ENCODE measurements around the gene CHRNE. TPM values are rescaled to one million over a fixed set of nuclear protein-coding genes. Genes with fewer than 3 reads are reported as not detected.

CHRNE gene
- total RNA-seq, 1 experiment from 2014 or later, result 0.31 TPM

DNA sequence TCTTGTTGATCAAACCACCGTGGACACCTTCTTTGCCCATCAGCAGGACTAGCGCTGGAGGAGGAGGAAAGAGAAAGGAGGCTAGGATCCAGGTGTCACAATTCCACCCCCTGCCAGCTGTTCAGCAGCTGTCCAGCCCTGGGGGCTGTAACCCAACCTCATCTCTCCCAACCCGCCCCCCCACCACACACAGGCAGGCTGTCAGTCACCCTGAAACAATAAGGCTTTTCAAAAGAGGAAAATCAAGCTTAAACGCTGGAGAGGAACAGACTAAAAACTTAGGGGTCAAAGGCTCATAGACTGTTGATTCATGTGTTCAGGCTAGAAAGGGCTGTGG, 43.0 kb upstream of the CHRNE start:
- Histone ChIP-seq H3K9me3 (ENCODE audit: control insufficient read depth, low read depth, low read length) (no peaks in the 10 kb centered on the region), H4K20me1 (ENCODE audit: control insufficient read depth, insufficient read depth, insufficient read length) (no peaks in the 10 kb centered on the region), H4K91ac (ENCODE audit: insufficient read length, low read depth, low read length) (no peak overlapping the region), H2BK15ac (ENCODE audit: low read depth, low read length) (no peak overlapping the region), H3K79me2 (ENCODE audit: insufficient read depth, low read length) (peaks cover 15% of the 10 kb centered on the region; the same call in 1 of the 2 replicates), H3K56ac (ENCODE audit: insufficient read length, low read depth, low read length) (no peak overlapping the region), H3K27ac (ENCODE audit: insufficient read length, low read depth, low read length) (peak overlapping the region; percentile 17), H4K8ac (replicated peaks; ENCODE audit: insufficient read length, low read depth, low read length) (no peak overlapping the region), H3K4ac (ENCODE audit: low read depth, low read length) (no peak overlapping the region), H3K23me2 (ENCODE audit: insufficient read length, low read depth, low read length, poor library complexity, severe bottlenecking) (peaks cover 23% of the 10 kb centered on the region), H2AFZ (ENCODE audit: low read length) (no peak overlapping the region), H3K27me3 (ENCODE audit: insufficient read depth, low read length) (no peaks in the 10 kb centered on the region), H2AK5ac (ENCODE audit: insufficient read length, low read length) (no peak overlapping the region), H3K23ac (ENCODE audit: insufficient read length, low read depth, low read length) (no peak overlapping the region), H2BK12ac (ENCODE audit: insufficient read length, low read depth, low read length) (no peak overlapping the region), H2BK20ac (ENCODE audit: low read depth, low read length, poor library complexity, severe bottlenecking) (no peak overlapping the region), H3K9ac (ENCODE audit: extremely low read depth, insufficient read length, low read length) (peak overlapping the region; percentile 53), H3K14ac (ENCODE audit: insufficient read depth, low read length) (no peak overlapping the region), H3K4me2 (ENCODE audit: insufficient read depth, insufficient read length, low read length) (peak overlapping the region; percentile 72), H3T11ph (ENCODE audit: low read length) (no peak overlapping the region), H3K79me1 (ENCODE audit: insufficient read depth, low read depth, low read length, poor library complexity, severe bottlenecking) (peaks cover 4% of the 10 kb centered on the region), H3K4me1 (ENCODE audit: insufficient read depth, low read length) (no peaks in the 10 kb centered on the region), H4K5ac (ENCODE audit: insufficient read length, low read depth, low read length) (no peak overlapping the region), H2BK5ac (ENCODE audit: insufficient read length, low read length) (no peak overlapping the region), H3K18ac (ENCODE audit: insufficient read length, low read depth, low read length) (no peak overlapping the region), H2BK120ac (ENCODE audit: low read depth, low read length, poor library complexity, severe bottlenecking) (no peak overlapping the region)
- Mint-ChIP-seq H3K9me3 (peaks cover 0 to 2% of the 10 kb centered on the region in 2 experiments; a peak in 2 of 5 replicates), H3K27me3 (ENCODE audit: low read depth) (peaks cover 6% of the 10 kb centered on the region), H3K36me3 (ENCODE audit: insufficient read depth in 1 of 3, low read depth in 3 of 3) (peaks cover 32 to 66% (median 53%) of the 10 kb centered on the region in 3 experiments), H3K4me1 (peaks cover 35 to 38% of the 10 kb centered on the region in 2 experiments), H3K27ac (peak overlapping the region; percentile 91 to 93 (median 92); a peak in 4 of 7 replicates), H3K4me3 (peak overlapping the region; percentile 95 to 100)
- TF ChIP-seq, protein P1, sequence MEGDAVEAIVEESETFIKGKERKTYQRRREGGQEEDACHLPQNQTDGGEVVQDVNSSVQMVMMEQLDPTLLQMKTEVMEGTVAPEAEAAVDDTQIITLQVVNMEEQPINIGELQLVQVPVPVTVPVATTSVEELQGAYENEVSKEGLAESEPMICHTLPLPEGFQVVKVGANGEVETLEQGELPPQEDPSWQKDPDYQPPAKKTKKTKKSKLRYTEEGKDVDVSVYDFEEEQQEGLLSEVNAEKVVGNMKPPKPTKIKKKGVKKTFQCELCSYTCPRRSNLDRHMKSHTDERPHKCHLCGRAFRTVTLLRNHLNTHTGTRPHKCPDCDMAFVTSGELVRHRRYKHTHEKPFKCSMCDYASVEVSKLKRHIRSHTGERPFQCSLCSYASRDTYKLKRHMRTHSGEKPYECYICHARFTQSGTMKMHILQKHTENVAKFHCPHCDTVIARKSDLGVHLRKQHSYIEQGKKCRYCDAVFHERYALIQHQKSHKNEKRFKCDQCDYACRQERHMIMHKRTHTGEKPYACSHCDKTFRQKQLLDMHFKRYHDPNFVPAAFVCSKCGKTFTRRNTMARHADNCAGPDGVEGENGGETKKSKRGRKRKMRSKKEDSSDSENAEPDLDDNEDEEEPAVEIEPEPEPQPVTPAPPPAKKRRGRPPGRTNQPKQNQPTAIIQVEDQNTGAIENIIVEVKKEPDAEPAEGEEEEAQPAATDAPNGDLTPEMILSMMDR (conservative IDR thresholded peaks at IDR 0.05), result no peak
- WGBS (ENCODE audit: extremely low coverage, insufficient read length, low lambda C conversion rate), result no CpG with 5 or more reads among the region's 4 CpGs
- DNase-seq, result no peak

All from H9 (cell line).